A673 (cell line): ENCODE results near the gene MAP2K3. TPM values are rescaled to one million over a fixed set of nuclear protein-coding genes. Genes with fewer than 3 reads are reported as not detected.

Experiments
- Bru-seq: library from RNA; stranded (reverse); fragments of 400-500 nt; gene quantifications from one replicate; lab custom pipeline; 2021; lab: Mats Ljungman, UMichigan
- BruChase-seq, 2 experiments: library from RNA; stranded (reverse); fragments of 400-500 nt; gene quantifications; one replicate each; lab custom pipeline; 2021; lab: Mats Ljungman, UMichigan
- BruUV-seq: library from RNA; stranded (reverse); fragments of 400-500 nt; replicated peaks from 2 replicates; lab custom pipeline; 2021; lab: Mats Ljungman, UMichigan
- CTCF ChIA-PET: fragments of 300-600 bp; sonication (Branson Sonifier 250); formaldehyde crosslinking; loops from one replicate; lab custom pipeline; 2022; ENCODE audit warnings: antibody characterized with exemption; lab: Charles Lee
- POLR2A ChIA-PET: fragments of 300-600 bp; sonication (Branson Sonifier 250); formaldehyde crosslinking; loops from one replicate; lab custom pipeline; 2022; ENCODE audit warnings: antibody characterized with exemption; ENCODE audit not compliant: low non-redundant PET; lab: Charles Lee
- DNase-seq: peaks from one replicate; pipeline ENCODE4 v3.0.0-alpha.2; 2015; ENCODE audit warnings: low spot score
- H3K27ac ChIP-seq: fragments of 200-600 bp; sonication (generic); 2 replicates; pipeline ENCODE4 v1.5.1; 2016; ENCODE audit warnings: mixed run types, low read depth, mild to moderate bottlenecking, mixed read lengths, antibody characterized with exemption, low read length; ENCODE audit not compliant: poor library complexity, severe bottlenecking
- H3K27me3 ChIP-seq: fragments of 200-600 bp; sonication (generic); replicated peaks from 2 replicates; pipeline ENCODE4 v1.6.1; 2017; ENCODE audit warnings: mixed run types, low read depth, mild to moderate bottlenecking, mixed read lengths, antibody characterized with exemption, low read length; ENCODE audit not compliant: insufficient read depth, poor library complexity
- H3K36me3 ChIP-seq: fragments of 200-600 bp; sonication (generic); 2 replicates; pipeline ENCODE4 v1.6.1; 2016; ENCODE audit warnings: mixed run types, mild to moderate bottlenecking, mixed read lengths, antibody characterized with exemption, low read length; ENCODE audit not compliant: insufficient read depth, poor library complexity, severe bottlenecking
- H3K4me1 ChIP-seq: fragments of 200-600 bp; sonication (generic); 2 replicates; pipeline ENCODE4 v1.6.1; 2017; ENCODE audit warnings: mixed run types, mild to moderate bottlenecking, mixed read lengths, antibody characterized with exemption, low read length; ENCODE audit not compliant: insufficient read depth, poor library complexity, severe bottlenecking
- H3K4me3 ChIP-seq: fragments of 200-600 bp; sonication (generic); 2 replicates; pipeline ENCODE4 v1.5.1; 2016; ENCODE audit warnings: low read depth, mixed run types, mild to moderate bottlenecking, mixed read lengths, low read length; ENCODE audit not compliant: poor library complexity, severe bottlenecking
- H3K9me3 ChIP-seq: fragments of 200-600 bp; sonication (generic); 2 replicates; pipeline ENCODE4 v1.6.1; 2016; ENCODE audit warnings: mixed run types, low read depth, mild to moderate bottlenecking, mixed read lengths, antibody characterized with exemption, low read length; ENCODE audit not compliant: poor library complexity, severe bottlenecking
- EZH2 ChIP-seq: fragments of 200-600 bp; sonication (generic); IDR thresholded peaks from 2 replicates; pipeline ENCODE4 v1.6.1; 2017; ENCODE audit warnings: borderline replicate concordance, low read depth, mild to moderate bottlenecking, mixed read lengths, antibody characterized with exemption, low read length; ENCODE audit not compliant: poor library complexity, severe bottlenecking
- intact Hi-C: fragments of 100-400 bp; cut with micrococcal nuclease; formaldehyde crosslinking; loops from one replicate; pipeline ENCODE4 v1.10.0; 2022; ENCODE audit not compliant: unreplicated experiment
- long read RNA-seq: library from polyadenylated mRNA; stranded (forward); transcript quantifications from one replicate; pipeline ENCODE4 v2.0.0, GENCODE V29; 2022
- total RNA-seq: library from RNA; stranded (reverse); gene quantifications from 2 replicates; pipeline ENCODE4 v1.2.3, GENCODE V29; 2021
- TF ChIP-seq, protein P1 (sequence below): fragments of 300-800, 200-600 bp; sonication (generic); conservative IDR thresholded peaks from 2 replicates; pipeline ENCODE4 v1.5.1; 2017; ENCODE audit warnings: low read depth, mild to moderate bottlenecking, antibody characterized with exemption, low read length, moderate library complexity, mixed read lengths

The MAP2K3 gene
- total RNA-seq, result 39.0 and 44.0 TPM in 2 replicates
- Bru-seq, nascent RNA, result percentile 61 among the genes with signal in this experiment
- percentile 70 among the genes with signal in this experiment for BruChase-seq, experiment 1, labeled RNA remaining after a 2-hour chase
- percentile 73 among the genes with signal in this experiment for BruChase-seq, experiment 2, labeled RNA remaining after a 6-hour chase
- long read RNA-seq, transcript MAP2K3-202 (12 exons, 2,303 nt), result major isoform, 61 of 76 reads
- long read RNA-seq, partial matches to known transcripts, result 6 of 76 reads
- long read RNA-seq, other reads (novel, unspliced or antisense), result 3 of 76 reads

- Histone ChIP-seq H3K27ac (peak within 1 kb of the TSS; percentile 94), H3K9me3 (no peaks in the 10 kb centered on the region), H3K4me3 (peak within 1 kb of the TSS; percentile 88), H3K27me3 (no peaks in the 10 kb centered on the region), H3K4me1 (peaks cover 36% of the 10 kb centered on the region), H3K36me3 (no peaks in the 10 kb centered on the region)
- CTCF ChIA-PET, result no interaction called here
- peak; percentile 99 for DNase-seq
- BruUV-seq, result no TSS peak
- POLR2A ChIA-PET, result no interaction called here
- TF ChIP-seq, protein P1, sequence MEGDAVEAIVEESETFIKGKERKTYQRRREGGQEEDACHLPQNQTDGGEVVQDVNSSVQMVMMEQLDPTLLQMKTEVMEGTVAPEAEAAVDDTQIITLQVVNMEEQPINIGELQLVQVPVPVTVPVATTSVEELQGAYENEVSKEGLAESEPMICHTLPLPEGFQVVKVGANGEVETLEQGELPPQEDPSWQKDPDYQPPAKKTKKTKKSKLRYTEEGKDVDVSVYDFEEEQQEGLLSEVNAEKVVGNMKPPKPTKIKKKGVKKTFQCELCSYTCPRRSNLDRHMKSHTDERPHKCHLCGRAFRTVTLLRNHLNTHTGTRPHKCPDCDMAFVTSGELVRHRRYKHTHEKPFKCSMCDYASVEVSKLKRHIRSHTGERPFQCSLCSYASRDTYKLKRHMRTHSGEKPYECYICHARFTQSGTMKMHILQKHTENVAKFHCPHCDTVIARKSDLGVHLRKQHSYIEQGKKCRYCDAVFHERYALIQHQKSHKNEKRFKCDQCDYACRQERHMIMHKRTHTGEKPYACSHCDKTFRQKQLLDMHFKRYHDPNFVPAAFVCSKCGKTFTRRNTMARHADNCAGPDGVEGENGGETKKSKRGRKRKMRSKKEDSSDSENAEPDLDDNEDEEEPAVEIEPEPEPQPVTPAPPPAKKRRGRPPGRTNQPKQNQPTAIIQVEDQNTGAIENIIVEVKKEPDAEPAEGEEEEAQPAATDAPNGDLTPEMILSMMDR, result no peak
- intact Hi-C loops, result loop anchor here (2.0 to 5.0 kb wide), 2 partner anchors 173 to 242 kb away; partner anchors contain the start of gene USP22
These were observed at the start of gene MAP2K3 for GRCh38 chr17:21284319-21285163. TSS of gene MAP2K3 (plus strand) at chr17:21284711. CDS start at chr17:21284921, 210 bp downstream.

GRCh38 chr17:21235921-21236320, 48.6 kb upstream of the MAP2K3 start:
- CTCF ChIA-PET, result no interaction called here
- Histone ChIP-seq H3K4me3 (no peak overlapping the region), H3K36me3 (no peaks in the 10 kb centered on the region), H3K4me1 (no peaks in the 10 kb centered on the region), H3K9me3 (peaks cover 5% of the 10 kb centered on the region), H3K27me3 (no peaks in the 10 kb centered on the region), H3K27ac (no peak overlapping the region)
- TF ChIP-seq EZH2, result no peak
- TF ChIP-seq, protein P1, result no peak
- POLR2A ChIA-PET, result no interaction called here
- no TSS peak for BruUV-seq
- DNase-seq, result no peak
- intact Hi-C loops, result no loop called here

GRCh38 chr17:21239680-21240368, 44.7 kb upstream of the MAP2K3 start:
- CTCF ChIA-PET, result no interaction called here
- Histone ChIP-seq H3K9me3 (no peaks in the 10 kb centered on the region), H3K27me3 (no peaks in the 10 kb centered on the region), H3K36me3 (no peaks in the 10 kb centered on the region), H3K27ac (no peak overlapping the region), H3K4me3 (no peak overlapping the region), H3K4me1 (no peaks in the 10 kb centered on the region)
- no peak for TF ChIP-seq EZH2
- TF ChIP-seq, protein P1, result peak; percentile 48
- POLR2A ChIA-PET, result no interaction called here
- peak; percentile 38 for DNase-seq
- intact Hi-C loops, result no loop called here
- BruUV-seq, result no TSS peak
